Nephron progenitor cell (in vitro differentiated cells): Measurements from ENCODE around the gene CHST6.

Experiments used
- DNase-seq: peaks from one replicate; pipeline ENCODE4 v3.0.0; 2021
- H3K27ac Mint-ChIP-seq: 2 replicates; pipeline ENCODE4 v1.8.0; 2021; ENCODE audit warnings: mild to moderate bottlenecking, moderate library complexity, mixed read lengths
- H3K27me3 Mint-ChIP-seq: 2 replicates; pipeline ENCODE4 v1.8.0; 2021; ENCODE audit warnings: mild to moderate bottlenecking, low read depth, mixed read lengths; ENCODE audit not compliant: poor library complexity
- H3K36me3 Mint-ChIP-seq: 2 replicates; pipeline ENCODE4 v1.8.0; 2021; ENCODE audit warnings: low read depth, mixed read lengths
- H3K4me1 Mint-ChIP-seq: 2 replicates; pipeline ENCODE4 v1.8.0; 2021; ENCODE audit warnings: mixed read lengths
- H3K4me3 Mint-ChIP-seq: 2 replicates; pipeline ENCODE4 v1.8.0; 2021; ENCODE audit warnings: mild to moderate bottlenecking, moderate library complexity, mixed read lengths
- H3K9me3 Mint-ChIP-seq: 2 replicates; pipeline ENCODE4 v1.8.0; 2021; ENCODE audit warnings: mild to moderate bottlenecking, moderate library complexity, mixed read lengths
- TF ChIP-seq, protein P1 (sequence below): fragments of 200-600 bp; sonication (generic); IDR thresholded peaks from 2 replicates; pipeline ENCODE4 v1.5.0; 2021; ENCODE audit warnings: antibody characterized with exemption

Gene CHST6

DNA sequence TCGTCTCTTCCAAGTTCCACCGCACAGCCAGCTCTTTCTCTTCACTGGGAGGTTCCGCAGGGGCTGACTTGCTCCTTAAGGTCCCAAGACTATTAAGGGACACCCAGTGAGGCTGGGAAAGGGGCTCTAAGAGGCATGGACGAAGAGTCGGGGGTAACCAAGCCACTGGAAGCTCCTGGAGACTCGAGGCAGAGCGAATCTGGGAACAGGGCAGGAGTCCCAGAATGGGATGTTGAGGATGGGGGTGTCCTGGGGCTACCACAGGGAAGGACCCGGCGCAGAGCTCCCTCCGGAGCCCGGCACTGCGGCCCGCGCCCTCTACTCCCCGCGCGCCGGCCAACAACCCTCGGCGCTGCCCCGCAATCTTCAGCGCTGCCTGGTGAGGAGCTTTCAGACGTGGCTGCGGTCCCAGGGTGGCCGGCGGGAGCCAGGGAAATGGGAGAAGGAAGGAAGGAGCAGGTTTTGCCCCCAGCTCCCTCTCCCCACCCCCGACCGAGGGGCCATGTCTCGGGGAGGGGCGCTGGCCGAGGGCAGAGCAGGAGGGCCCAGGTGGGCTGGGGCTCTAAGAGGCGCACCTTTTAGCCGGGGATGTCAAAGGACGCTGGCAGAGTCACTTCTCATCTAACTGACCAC is 40.1 kb upstream of the CHST6 start:
- no peak overlapping the region for H3K4me3 Mint-ChIP-seq
- TF ChIP-seq, protein P1, sequence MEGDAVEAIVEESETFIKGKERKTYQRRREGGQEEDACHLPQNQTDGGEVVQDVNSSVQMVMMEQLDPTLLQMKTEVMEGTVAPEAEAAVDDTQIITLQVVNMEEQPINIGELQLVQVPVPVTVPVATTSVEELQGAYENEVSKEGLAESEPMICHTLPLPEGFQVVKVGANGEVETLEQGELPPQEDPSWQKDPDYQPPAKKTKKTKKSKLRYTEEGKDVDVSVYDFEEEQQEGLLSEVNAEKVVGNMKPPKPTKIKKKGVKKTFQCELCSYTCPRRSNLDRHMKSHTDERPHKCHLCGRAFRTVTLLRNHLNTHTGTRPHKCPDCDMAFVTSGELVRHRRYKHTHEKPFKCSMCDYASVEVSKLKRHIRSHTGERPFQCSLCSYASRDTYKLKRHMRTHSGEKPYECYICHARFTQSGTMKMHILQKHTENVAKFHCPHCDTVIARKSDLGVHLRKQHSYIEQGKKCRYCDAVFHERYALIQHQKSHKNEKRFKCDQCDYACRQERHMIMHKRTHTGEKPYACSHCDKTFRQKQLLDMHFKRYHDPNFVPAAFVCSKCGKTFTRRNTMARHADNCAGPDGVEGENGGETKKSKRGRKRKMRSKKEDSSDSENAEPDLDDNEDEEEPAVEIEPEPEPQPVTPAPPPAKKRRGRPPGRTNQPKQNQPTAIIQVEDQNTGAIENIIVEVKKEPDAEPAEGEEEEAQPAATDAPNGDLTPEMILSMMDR: no peak
- no peaks in the 10 kb centered on the region for H3K9me3 Mint-ChIP-seq
- H3K27me3 Mint-ChIP-seq: no peaks in the 10 kb centered on the region
- H3K36me3 Mint-ChIP-seq: peaks cover 6% of the 10 kb centered on the region
- no peak overlapping the region for H3K27ac Mint-ChIP-seq
- no peak for DNase-seq
- H3K4me1 Mint-ChIP-seq: peaks cover 4% of the 10 kb centered on the region

- no peaks in the 10 kb centered on the region for H3K27me3 Mint-ChIP-seq
- no peak overlapping the region for H3K4me3 Mint-ChIP-seq
Observed at GRCh38 chr16:75534560-75535205, 39.4 kb upstream of the CHST6 start.

DNA sequence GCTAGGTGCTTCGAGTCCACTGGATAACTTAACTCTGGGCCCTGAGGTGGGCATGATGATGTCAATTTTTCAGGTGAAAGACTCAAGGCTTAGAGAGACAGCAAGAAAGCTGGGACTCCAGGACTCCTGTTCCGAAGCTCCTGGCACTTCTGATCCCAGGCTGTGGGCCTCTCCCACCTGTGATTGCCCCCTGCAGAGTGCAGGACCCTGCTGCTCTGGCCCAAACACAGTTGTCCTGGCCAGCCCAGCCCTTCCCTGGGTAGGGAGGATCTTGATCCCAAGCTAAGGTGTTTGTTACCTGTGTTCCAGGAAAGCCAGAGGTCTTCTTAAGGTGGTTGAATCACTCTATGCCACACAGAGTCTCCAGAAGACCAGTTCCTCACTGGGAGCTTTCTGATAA is 37.5 kb upstream of the CHST6 start:
- H3K4me3 Mint-ChIP-seq: no peak overlapping the region
- no peaks in the 10 kb centered on the region for H3K27me3 Mint-ChIP-seq
- H3K9me3 Mint-ChIP-seq: no peaks in the 10 kb centered on the region
- H3K27ac Mint-ChIP-seq: no peak overlapping the region
- H3K4me1 Mint-ChIP-seq: peaks cover 4% of the 10 kb centered on the region
- TF ChIP-seq, protein P1: no peak
- H3K36me3 Mint-ChIP-seq: no peaks in the 10 kb centered on the region
- DNase-seq: no peak

More at GRCh38 chr16:75534560-75535205, 39.4 kb upstream of the CHST6 start:
- DNase-seq: no peak
- H3K9me3 Mint-ChIP-seq: no peaks in the 10 kb centered on the region
- TF ChIP-seq, protein P1: no peak
- H3K36me3 Mint-ChIP-seq: no peaks in the 10 kb centered on the region
- H3K27ac Mint-ChIP-seq: peak overlapping the region; percentile 83
- peaks cover 4% of the 10 kb centered on the region for H3K4me1 Mint-ChIP-seq

DNA sequence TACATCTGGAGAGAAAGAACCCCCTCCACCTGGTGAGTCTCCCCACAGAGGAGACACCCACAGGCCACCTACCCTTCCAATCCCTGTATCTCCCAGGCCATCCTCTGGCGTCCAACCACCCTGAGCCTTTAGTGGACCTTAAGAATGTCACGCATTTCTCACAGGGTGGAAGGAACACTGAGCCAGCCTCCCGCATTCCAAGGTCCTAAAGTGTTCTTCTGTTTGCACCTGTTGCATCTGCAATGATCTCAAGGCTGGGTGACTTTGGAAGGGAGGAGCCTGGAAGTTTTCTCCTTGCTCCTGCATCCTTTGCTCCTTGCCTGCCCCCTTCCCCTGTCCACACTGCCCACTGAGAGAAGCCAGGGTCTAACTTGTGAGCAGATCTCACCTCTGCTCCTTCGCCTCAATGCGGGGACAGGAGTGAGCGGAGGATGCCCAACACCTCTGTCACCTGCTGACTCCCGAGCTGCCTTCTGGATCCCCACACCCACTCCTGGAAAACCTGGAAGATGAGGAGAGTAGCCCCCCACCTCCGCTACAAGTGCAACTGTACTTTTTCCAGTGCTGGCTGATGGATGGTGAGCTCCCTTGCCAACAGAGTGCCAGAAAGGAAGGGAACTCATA is 37.0 kb upstream of the CHST6 start:
- Mint-ChIP-seq H3K27me3 (no peaks in the 10 kb centered on the region), H3K4me1 (peaks cover 4% of the 10 kb centered on the region), H3K4me3 (no peak overlapping the region), H3K9me3 (no peaks in the 10 kb centered on the region), H3K36me3 (no peaks in the 10 kb centered on the region), H3K27ac (peak overlapping the region; percentile 29)
- no peak for DNase-seq
- TF ChIP-seq, protein P1: no peak

DNA sequence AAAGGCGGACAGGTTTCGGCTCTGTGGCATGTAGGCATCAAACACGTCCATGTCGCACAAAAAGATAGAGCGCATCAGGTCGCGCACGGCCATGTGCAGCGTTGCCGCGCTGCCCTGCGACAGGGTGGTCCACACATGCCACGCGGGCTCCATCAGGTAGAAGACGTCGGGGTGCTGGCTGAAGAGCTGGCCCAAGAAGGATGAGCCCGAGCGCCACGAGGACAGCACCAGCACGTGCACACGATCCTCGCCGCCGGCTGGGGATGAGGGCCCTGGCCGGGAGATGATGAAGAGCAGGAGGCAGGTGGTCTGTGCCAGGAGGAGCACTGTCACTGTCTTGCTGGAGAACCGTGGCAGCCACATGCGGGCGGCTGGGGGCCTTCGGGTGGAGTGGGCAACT is 34.7 kb upstream of the CHST6 start:
- H3K9me3 Mint-ChIP-seq: no peaks in the 10 kb centered on the region
- no peak for DNase-seq
- H3K4me1 Mint-ChIP-seq: peaks cover 4% of the 10 kb centered on the region
- TF ChIP-seq, protein P1: no peak
- H3K27me3 Mint-ChIP-seq: peaks cover 4% of the 10 kb centered on the region
- no peak overlapping the region for H3K4me3 Mint-ChIP-seq
- H3K27ac Mint-ChIP-seq: no peak overlapping the region
- H3K36me3 Mint-ChIP-seq: peaks cover 12% of the 10 kb centered on the region
